Activated CD8-positive, alpha-beta T cell treated with anti-CD3 and anti-CD28 coated beads, Interleukin-2, amount 10 ng/mL, durations not matched to agents 7 days and 5 days (primary cell): ENCODE measurements around the gene SLC9A8. TPM values are rescaled to one million over a fixed set of nuclear protein-coding genes. Genes with fewer than 3 reads are reported as not detected.
"Not testable (repeated sequence)": the region's sequence is repeated elsewhere in the genome, so short reads cannot be mapped to it uniquely, and the experiment has no call there.

Source experiments
- ATAC-seq: fragments of 150-1000 bp; cut with Tn5 transposase; one replicate; pipeline ENCODE4 v1.10.0; 2021; ENCODE audit warnings: moderate library complexity
- CTCF ChIA-PET: fragments of 350-600 bp; sonication (Branson Sonifier 250); formaldehyde crosslinking; loops from one replicate; lab custom pipeline; 2021; ENCODE audit warnings: antibody characterized with exemption; lab: Charles Lee
- POLR2A ChIA-PET: fragments of 350-600 bp; sonication (Branson Sonifier 250); formaldehyde crosslinking; loops from one replicate; lab custom pipeline; 2021; ENCODE audit warnings: antibody characterized with exemption; lab: Charles Lee
- DNase-seq: peaks from one replicate; pipeline ENCODE4 v3.0.0-alpha.2; 2020
- H3K27ac Mint-ChIP-seq: one replicate; pipeline ENCODE4 v1.8.0; 2021; ENCODE audit warnings: mild to moderate bottlenecking, mixed read lengths
- H3K27me3 Mint-ChIP-seq: one replicate; pipeline ENCODE4 v1.8.0; 2021; ENCODE audit warnings: low read depth, mixed read lengths
- H3K36me3 Mint-ChIP-seq: one replicate; pipeline ENCODE4 v1.8.0; 2021; ENCODE audit warnings: low read depth, mixed read lengths
- H3K4me1 Mint-ChIP-seq: one replicate; pipeline ENCODE4 v1.8.0; 2021; ENCODE audit warnings: low read depth, mixed read lengths
- H3K4me3 Mint-ChIP-seq: one replicate; pipeline ENCODE4 v1.8.0; 2021; ENCODE audit warnings: mild to moderate bottlenecking, mixed read lengths
- H3K9me3 Mint-ChIP-seq: one replicate; pipeline ENCODE4 v1.8.0; 2022; ENCODE audit warnings: mixed read lengths; ENCODE audit not compliant: insufficient read depth
- total RNA-seq, 2 experiments: library from RNA; stranded (reverse); gene quantifications; one replicate each; pipeline ENCODE4 v1.2.3, GENCODE V29; 2021

The SLC9A8 gene
- total RNA-seq, 2 experiments from 2014 or later, result 19.4 to 20.5 TPM

DNA sequence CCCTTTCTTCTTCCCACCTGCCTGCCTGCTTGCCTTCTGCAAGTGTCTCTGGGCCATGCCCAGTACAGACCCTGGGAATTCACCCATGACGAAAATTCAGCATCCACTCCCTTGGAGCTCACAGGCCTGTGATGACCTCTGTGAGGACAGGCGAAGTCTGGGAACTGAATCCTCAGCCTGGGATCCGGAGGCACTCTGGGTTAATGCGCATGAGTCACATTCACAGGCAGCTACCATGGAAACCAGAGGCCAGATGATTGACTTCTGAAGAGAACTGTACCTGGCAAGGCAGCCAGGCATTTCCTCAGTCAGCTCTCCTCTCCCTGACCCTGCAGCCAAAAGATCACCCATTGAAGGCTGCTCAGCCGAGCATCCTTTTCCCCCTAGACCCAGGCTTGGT is 41.0 kb downstream of the SLC9A8 start:
- DNase-seq (no peak), ATAC-seq (no peak)
- H3K4me3 Mint-ChIP-seq, result no peak overlapping the region
- CTCF ChIA-PET, result no interaction called here
- H3K4me1 Mint-ChIP-seq, result peaks cover 13% of the 10 kb centered on the region
- no peaks in the 10 kb centered on the region for H3K9me3 Mint-ChIP-seq
- POLR2A ChIA-PET, result no interaction called here
- H3K27ac Mint-ChIP-seq, result no peak overlapping the region
- no peaks in the 10 kb centered on the region for H3K27me3 Mint-ChIP-seq
- peaks cover 30% of the 10 kb centered on the region for H3K36me3 Mint-ChIP-seq

DNA sequence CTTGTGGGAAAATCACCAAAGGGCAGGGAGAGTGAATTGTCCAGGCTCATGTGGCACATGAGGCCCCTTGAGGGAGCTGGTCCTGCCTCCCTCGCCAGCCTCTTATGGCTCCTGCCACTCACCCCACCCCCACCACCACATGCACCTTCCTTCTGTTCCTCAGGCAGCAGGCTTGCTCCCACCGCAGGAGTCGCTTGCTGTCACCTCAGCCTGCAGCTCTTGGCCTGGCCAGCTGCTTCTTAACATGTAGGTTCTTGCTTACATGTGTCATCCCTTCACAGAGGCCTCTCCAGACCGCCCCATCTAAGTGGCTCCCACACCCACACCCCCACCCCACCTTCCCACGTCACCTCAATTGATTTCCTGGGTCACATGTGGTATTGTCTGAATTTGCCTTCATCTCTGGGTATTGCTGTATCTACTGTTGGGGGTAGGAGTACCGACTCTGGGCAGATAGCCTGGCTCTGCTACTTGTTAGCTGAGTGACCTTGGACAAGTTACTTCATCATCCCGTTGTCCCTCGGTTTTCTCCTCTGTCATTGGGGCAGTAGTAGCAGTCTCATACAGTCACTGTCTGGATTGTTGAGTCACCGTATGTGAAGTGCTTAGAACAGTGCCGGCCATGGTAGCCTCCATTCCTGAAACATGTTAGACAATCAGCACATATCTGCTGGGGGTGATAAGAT is 41.7 kb downstream of the SLC9A8 start:
- H3K4me1 Mint-ChIP-seq, result peaks cover 13% of the 10 kb centered on the region
- no peak for ATAC-seq
- H3K4me3 Mint-ChIP-seq, result no peak overlapping the region
- peaks cover 27% of the 10 kb centered on the region for H3K36me3 Mint-ChIP-seq
- DNase-seq, result no peak
- ChIA-PET POLR2A (no interaction called here), CTCF (interaction anchor here (4.8 kb wide), 1 partner anchor 8 kb away, joined by 31 read pairs; no protein-coding TSS in a partner anchor)
- H3K9me3 Mint-ChIP-seq, result no peaks in the 10 kb centered on the region
- peak overlapping the region; percentile 65 for H3K27ac Mint-ChIP-seq
- H3K27me3 Mint-ChIP-seq, result no peaks in the 10 kb centered on the region

DNA sequence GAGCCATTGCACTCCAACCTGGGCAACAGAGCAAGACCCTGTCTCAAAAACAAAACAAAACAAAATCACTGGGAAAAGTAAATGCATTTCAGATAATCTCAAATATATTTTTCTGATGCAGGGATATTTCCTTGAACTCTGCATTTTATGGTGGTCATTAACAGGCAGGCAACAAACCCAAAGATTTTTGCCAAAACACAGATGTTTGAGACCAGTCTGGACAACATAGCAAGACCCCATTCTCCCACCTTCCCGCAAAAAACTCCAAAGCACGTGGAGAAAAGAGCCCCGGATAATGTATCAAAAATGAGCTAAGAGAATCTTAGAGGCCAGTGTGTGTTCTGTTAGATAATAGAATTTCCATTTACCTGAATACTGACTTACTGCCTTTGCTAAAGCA is 44.3 kb downstream of the SLC9A8 start:
- ChIA-PET POLR2A (no interaction called here), CTCF (interaction anchor here (1.4 to 4.8 kb wide), 4 partner anchors 11 to 246 kb away, joined by 3 to 31 read pairs (median 5); no protein-coding TSS in a partner anchor)
- Mint-ChIP-seq H3K36me3 (peaks cover 31% of the 10 kb centered on the region), H3K27ac (no peak overlapping the region), H3K9me3 (no peaks in the 10 kb centered on the region), H3K4me3 (no peak overlapping the region), H3K27me3 (no peaks in the 10 kb centered on the region), H3K4me1 (peaks cover 12% of the 10 kb centered on the region)
- DNase-seq (no peak), ATAC-seq (no peak)

- Mint-ChIP-seq H3K4me1 (peaks cover 12% of the 10 kb centered on the region), H3K9me3 (no peaks in the 10 kb centered on the region), H3K4me3 (no peak overlapping the region), H3K27ac (no peak overlapping the region), H3K27me3 (no peaks in the 10 kb centered on the region), H3K36me3 (peaks cover 35% of the 10 kb centered on the region)
- DNase-seq (no peak), ATAC-seq (no peak)
- POLR2A ChIA-PET, result no interaction called here
- CTCF ChIA-PET, result interaction anchor here (1.0 to 4.8 kb wide), 2 partner anchors 12 to 14 kb away, joined by 4 to 31 read pairs; no protein-coding TSS in a partner anchor
These were observed 45.5 kb downstream of the SLC9A8 start for GRCh38 chr20:49858076-49858585.

DNA sequence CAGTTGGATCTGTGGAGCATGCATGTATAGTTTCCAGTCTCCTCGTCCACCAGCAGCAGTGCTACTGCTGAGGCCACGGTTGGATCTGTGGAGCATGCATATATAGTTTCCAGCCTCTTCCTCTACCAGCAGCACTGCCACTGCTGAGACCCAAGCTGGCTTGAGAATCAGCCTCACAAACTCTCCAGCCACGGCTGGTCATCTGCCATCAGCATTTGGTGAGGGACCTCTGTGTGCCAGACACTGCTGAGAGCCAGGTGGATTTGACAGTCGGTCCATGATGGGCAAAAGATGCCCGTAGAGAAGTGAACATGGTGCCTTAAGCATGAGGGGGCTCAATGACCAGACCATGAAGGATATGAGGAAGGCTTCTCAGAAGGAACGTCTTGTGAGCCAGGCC is 46.4 kb downstream of the SLC9A8 start:
- DNase-seq, result no peak
- POLR2A ChIA-PET, result no interaction called here
- H3K4me3 Mint-ChIP-seq, result no peak overlapping the region
- H3K9me3 Mint-ChIP-seq, result no peaks in the 10 kb centered on the region
- CTCF ChIA-PET, result interaction anchor here (0.9 to 1.2 kb wide), 3 partner anchors 11 to 212 kb away, joined by 3 to 4 read pairs (median 4); no protein-coding TSS in a partner anchor
- no peaks in the 10 kb centered on the region for H3K27me3 Mint-ChIP-seq
- peaks cover 12% of the 10 kb centered on the region for H3K4me1 Mint-ChIP-seq
- H3K27ac Mint-ChIP-seq, result no peak overlapping the region
- ATAC-seq, result no peak
- H3K36me3 Mint-ChIP-seq, result peaks cover 31% of the 10 kb centered on the region

- CTCF ChIA-PET, result interaction anchor here (0.9 to 1.2 kb wide), 4 partner anchors 11 to 212 kb away, joined by 3 to 4 read pairs (median 4); no protein-coding TSS in a partner anchor
- DNase-seq, result no peak
- no peaks in the 10 kb centered on the region for H3K27me3 Mint-ChIP-seq
- POLR2A ChIA-PET, result no interaction called here
- H3K36me3 Mint-ChIP-seq, result peaks cover 38% of the 10 kb centered on the region
- no peak overlapping the region for H3K4me3 Mint-ChIP-seq
- no peaks in the 10 kb centered on the region for H3K9me3 Mint-ChIP-seq
- no peak for ATAC-seq
- H3K4me1 Mint-ChIP-seq, result peaks cover 8% of the 10 kb centered on the region
- no peak overlapping the region for H3K27ac Mint-ChIP-seq
These were observed 47.2 kb downstream of the SLC9A8 start for GRCh38 chr20:49859807-49860206.

GRCh38 chr20:49861232-49861631 is 48.6 kb downstream of the SLC9A8 start:
- H3K27me3 Mint-ChIP-seq, POLR2A ChIA-PET, H3K4me1 Mint-ChIP-seq, H3K9me3 Mint-ChIP-seq, DNase-seq, H3K4me3 Mint-ChIP-seq, ATAC-seq: not testable (repeated sequence)
- Mint-ChIP-seq H3K27ac (peak overlapping the region; percentile 35), H3K36me3 (peaks cover 37% of the 10 kb centered on the region)
- CTCF ChIA-PET, result interaction anchor here (1.9 kb wide), 1 partner anchor 15 kb away, joined by 8 read pairs; no protein-coding TSS in a partner anchor

DNA sequence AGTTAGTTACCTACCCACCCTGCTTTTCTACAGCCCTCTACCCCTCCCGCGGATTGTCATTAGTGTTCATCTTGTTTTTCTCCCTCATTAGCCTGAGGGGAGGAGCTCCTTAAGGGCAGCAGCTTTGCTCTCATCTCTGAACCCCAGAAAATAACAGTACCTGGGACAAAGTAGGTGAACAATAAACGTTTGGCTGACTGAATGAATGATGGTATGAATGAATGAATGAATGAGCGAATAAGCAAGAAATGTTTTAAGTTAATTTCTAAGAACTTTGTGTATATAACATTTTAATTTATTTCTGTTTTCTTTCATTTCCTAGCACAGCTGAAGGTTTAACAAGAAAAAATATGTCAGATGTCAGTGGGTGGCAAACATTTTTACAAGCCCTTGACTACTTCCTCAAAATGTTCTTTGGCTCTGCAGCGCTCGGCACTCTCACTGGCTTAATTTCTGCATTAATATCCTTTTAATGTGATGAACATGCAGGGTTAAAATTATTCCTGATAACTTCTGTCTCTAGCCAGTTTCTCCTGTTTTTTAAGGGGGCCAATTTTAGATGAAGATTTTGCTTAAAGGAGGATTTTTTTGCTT is 50.1 kb downstream of the SLC9A8 start:
- H3K4me3 Mint-ChIP-seq, result no peak overlapping the region
- no peak overlapping the region for H3K27ac Mint-ChIP-seq
- CTCF ChIA-PET, result interaction anchor here (0.7 to 0.8 kb wide), 2 partner anchors 16 to 224 kb away, joined by 3 read pairs; no protein-coding TSS in a partner anchor
- POLR2A ChIA-PET, result no interaction called here
- peaks cover 8% of the 10 kb centered on the region for H3K4me1 Mint-ChIP-seq
- H3K27me3 Mint-ChIP-seq, result no peaks in the 10 kb centered on the region
- ATAC-seq (no peak), DNase-seq (no peak)
- no peaks in the 10 kb centered on the region for H3K9me3 Mint-ChIP-seq
- H3K36me3 Mint-ChIP-seq, result peaks cover 37% of the 10 kb centered on the region

DNA sequence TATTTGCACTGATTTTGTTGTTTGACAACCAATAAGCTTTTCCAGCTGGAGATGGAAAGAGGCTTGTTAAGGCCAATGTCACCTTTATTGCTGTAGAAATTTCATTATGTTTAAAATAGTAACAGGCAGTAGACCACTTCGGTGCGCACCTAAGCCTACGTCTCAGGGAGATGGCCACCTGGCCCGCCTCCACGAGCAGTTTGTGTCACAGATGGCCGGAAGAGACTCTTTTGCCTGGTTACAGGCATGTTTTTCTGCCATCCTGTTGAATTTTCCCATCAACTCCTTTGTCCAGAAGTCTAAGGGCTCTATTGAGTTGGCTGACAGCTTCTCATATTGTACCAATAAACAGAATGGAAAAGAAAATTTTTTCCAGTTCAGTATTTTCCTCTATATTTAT is 51.0 kb downstream of the SLC9A8 start:
- H3K27me3 Mint-ChIP-seq, result no peaks in the 10 kb centered on the region
- DNase-seq (no peak), ATAC-seq (no peak)
- no peak overlapping the region for H3K27ac Mint-ChIP-seq
- peaks cover 8% of the 10 kb centered on the region for H3K4me1 Mint-ChIP-seq
- peaks cover 32% of the 10 kb centered on the region for H3K36me3 Mint-ChIP-seq
- ChIA-PET POLR2A (interaction anchor here (0.6 to 0.9 kb wide), 2 partner anchors 16 to 39 kb away, joined by 3 read pairs; no protein-coding TSS in a partner anchor), CTCF (interaction anchor here (1.3 kb wide), 1 partner anchor 25 kb away, joined by 3 read pairs; no protein-coding TSS in a partner anchor)
- no peak overlapping the region for H3K4me3 Mint-ChIP-seq
- no peaks in the 10 kb centered on the region for H3K9me3 Mint-ChIP-seq

DNA sequence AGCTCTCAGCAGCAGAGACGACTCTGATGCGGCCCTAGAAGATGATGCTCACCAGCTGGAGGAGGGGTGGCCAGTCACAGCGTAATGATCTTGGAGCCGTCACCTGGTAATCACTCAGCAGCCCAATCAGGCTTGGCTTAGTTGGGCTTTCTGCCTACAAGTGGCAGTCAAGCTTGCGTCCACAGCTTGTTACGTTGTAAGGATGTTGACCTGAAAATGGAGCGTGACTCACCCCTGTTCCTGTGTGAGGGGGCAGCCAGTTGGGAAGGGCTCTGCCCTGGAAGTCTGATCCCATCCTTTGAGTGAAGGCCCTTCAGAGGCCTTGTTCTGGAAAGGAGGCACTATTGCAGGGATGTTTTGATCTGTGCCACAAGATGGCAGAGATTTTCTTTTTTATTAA is 52.9 kb downstream of the SLC9A8 start:
- DNase-seq (no peak), ATAC-seq (no peak)
- Mint-ChIP-seq H3K36me3 (peaks cover 32% of the 10 kb centered on the region), H3K9me3 (no peaks in the 10 kb centered on the region), H3K4me3 (no peak overlapping the region), H3K27ac (no peak overlapping the region), H3K27me3 (no peaks in the 10 kb centered on the region), H3K4me1 (peaks cover 8% of the 10 kb centered on the region)
- ChIA-PET POLR2A (no interaction called here), CTCF (interaction anchor here (0.9 kb wide), 1 partner anchor 20 kb away, joined by 3 read pairs; no protein-coding TSS in a partner anchor)

DNA sequence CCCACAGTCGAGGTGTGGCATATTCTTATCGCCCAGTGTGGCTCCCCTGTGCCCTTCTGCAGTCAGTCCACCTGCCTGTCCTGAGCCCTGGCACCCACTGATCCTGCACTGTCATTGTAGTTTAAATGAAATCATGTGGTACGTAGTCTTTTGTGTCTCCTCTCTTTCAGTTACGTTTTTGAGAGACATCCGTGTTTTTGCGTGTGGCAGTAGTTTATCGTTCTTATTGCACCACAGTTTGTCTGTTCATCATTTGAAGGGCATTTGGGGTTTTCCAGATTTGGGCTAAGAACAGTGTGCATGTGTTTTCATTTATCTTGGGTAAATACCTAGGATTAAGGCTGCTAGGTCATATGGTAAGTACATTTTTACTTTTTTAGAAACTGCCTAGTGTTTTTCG is 53.4 kb downstream of the SLC9A8 start:
- Mint-ChIP-seq H3K27ac (no peak overlapping the region), H3K9me3 (no peaks in the 10 kb centered on the region), H3K4me3 (no peak overlapping the region), H3K4me1 (peaks cover 4% of the 10 kb centered on the region), H3K36me3 (peaks cover 29% of the 10 kb centered on the region), H3K27me3 (no peaks in the 10 kb centered on the region)
- DNase-seq (no peak), ATAC-seq (no peak)
- ChIA-PET CTCF (no interaction called here), POLR2A (no interaction called here)
